Mesenchymal stem cell (in vitro differentiated cells and primary cell): ENCODE measurements around the gene CDC42SE2.

ENCODE experiments used
- DNase-seq: peaks from one replicate; pipeline ENCODE4 v3.0.0-alpha.2; 2013
- H2AFZ ChIP-seq: one replicate; pipeline ENCODE4 v1.6.1; 2013; ENCODE audit warnings: low read depth, mild to moderate bottlenecking, control low read depth, inconsistent platforms, low read length, moderate library complexity
- H2AK5ac ChIP-seq: 2 replicates; pipeline ENCODE4 v1.6.1; 2013; ENCODE audit warnings: low read length, moderate library complexity, mild to moderate bottlenecking, inconsistent platforms; ENCODE audit not compliant: severe bottlenecking
- H2BK120ac ChIP-seq: one replicate; pipeline ENCODE4 v1.6.1; 2013; ENCODE audit warnings: low read depth, mild to moderate bottlenecking, inconsistent platforms, low read length, moderate library complexity
- H2BK12ac ChIP-seq, 2 experiments: one replicate each; pipeline ENCODE4 v1.6.1; 2013; ENCODE audit warnings: inconsistent platforms in 2 of 2, low read length in 2 of 2, mild to moderate bottlenecking in 2 of 2, moderate library complexity in 2 of 2, control low read depth in 1 of 2
- H2BK15ac ChIP-seq: one replicate; pipeline ENCODE4 v1.6.1; 2013; ENCODE audit warnings: mild to moderate bottlenecking, low read depth, inconsistent platforms; ENCODE audit not compliant: poor library complexity, severe bottlenecking
- H2BK5ac ChIP-seq: 2 replicates; pipeline ENCODE4 v1.6.1; 2013; ENCODE audit warnings: low read depth, mild to moderate bottlenecking, low read length, control low read depth, inconsistent platforms; ENCODE audit not compliant: poor library complexity, severe bottlenecking
- H3K14ac ChIP-seq, 2 experiments: one replicate each; pipeline ENCODE4 v1.6.1; 2013; ENCODE audit warnings: inconsistent platforms in 2 of 2, low read length in 2 of 2, control low read depth in 1 of 2, mild to moderate bottlenecking in 1 of 2, moderate library complexity in 1 of 2
- H3K18ac ChIP-seq, 2 experiments: one replicate each; pipeline ENCODE4 v1.6.1; 2013; ENCODE audit warnings: inconsistent platforms in 2 of 2, low read length in 2 of 2, control low read depth in 1 of 2, low read depth in 1 of 2, mild to moderate bottlenecking in 1 of 2
- H3K23ac ChIP-seq, 2 experiments: one replicate each; pipeline ENCODE4 v1.6.1; 2013; ENCODE audit warnings: inconsistent platforms in 2 of 2, low read length in 2 of 2, mild to moderate bottlenecking in 2 of 2, moderate library complexity in 2 of 2, control low read depth in 1 of 2
- H3K27ac ChIP-seq: 2 replicates; pipeline ENCODE4 v1.5.1; 2013; ENCODE audit warnings: mild to moderate bottlenecking, moderate library complexity, low read length, control low read depth, inconsistent platforms; ENCODE audit not compliant: poor library complexity, severe bottlenecking
- H3K27me3 ChIP-seq, 2 experiments: 2 replicates each; pipeline versions ENCODE4 v1.6.1 to v1.7.0; 2013; ENCODE audit warnings: low read length in 2 of 2, mild to moderate bottlenecking in 2 of 2, moderate library complexity in 2 of 2, control low read depth in 1 of 2, inconsistent platforms in 1 of 2; ENCODE audit not compliant: control insufficient read depth in 1 of 2, insufficient read depth in 1 of 2
- H3K36me3 ChIP-seq, 2 experiments: 2 replicates each; pipeline versions ENCODE4 v1.6.1 to v1.7.0; 2013; ENCODE audit warnings: low read length in 2 of 2, control low read depth in 1 of 2, inconsistent platforms in 1 of 2, low read depth in 1 of 2, mild to moderate bottlenecking in 1 of 2; ENCODE audit not compliant: insufficient read depth in 2 of 2, control insufficient read depth in 1 of 2
- H3K4ac ChIP-seq, 2 experiments: one replicate each; pipeline ENCODE4 v1.6.1; 2013; ENCODE audit warnings: inconsistent platforms in 2 of 2, low read length in 2 of 2, mild to moderate bottlenecking in 2 of 2, moderate library complexity in 2 of 2, control low read depth in 1 of 2, low read depth in 1 of 2
- H3K4me1 ChIP-seq: 2 replicates; pipeline ENCODE4 v1.6.1; 2013; ENCODE audit warnings: low read depth, low read length, control low read depth; ENCODE audit not compliant: control insufficient read depth, insufficient read depth
- H3K4me2 ChIP-seq: 2 replicates; pipeline ENCODE4 v1.6.1; 2013; ENCODE audit warnings: low read length, mild to moderate bottlenecking, inconsistent platforms; ENCODE audit not compliant: poor library complexity, severe bottlenecking
- H3K4me3 ChIP-seq, 2 experiments: 2 replicates each; pipeline versions ENCODE4 v1.5.1 to v1.7.0; 2013; ENCODE audit warnings: low read length in 2 of 2, mild to moderate bottlenecking in 2 of 2, control low read depth in 1 of 2, low read depth in 1 of 2; ENCODE audit not compliant: insufficient read depth in 1 of 2
- H3K79me1 ChIP-seq: replicated peaks from 2 replicates; pipeline ENCODE4 v1.6.1; 2013; ENCODE audit warnings: mild to moderate bottlenecking, control low read depth, low read length, inconsistent platforms; ENCODE audit not compliant: poor library complexity, severe bottlenecking
- H3K9ac ChIP-seq: 2 replicates; pipeline ENCODE4 v1.7.0; 2013; ENCODE audit warnings: mild to moderate bottlenecking, low read length, moderate library complexity
- H3K9me3 ChIP-seq: 2 replicates; pipeline ENCODE4 v1.7.0; 2013; ENCODE audit warnings: mild to moderate bottlenecking, low read length; ENCODE audit not compliant: control insufficient read depth
- H4K8ac ChIP-seq: one replicate; pipeline ENCODE4 v1.6.1; 2013; ENCODE audit warnings: inconsistent platforms, mild to moderate bottlenecking, low read length, moderate library complexity
- H4K91ac ChIP-seq: one replicate; pipeline ENCODE4 v1.6.1; 2013; ENCODE audit warnings: mild to moderate bottlenecking, low read length, inconsistent platforms
- WGBS: methylation state at CpG from one replicate; pipeline ENCODE4 v1.1.7; 2013; ENCODE audit warnings: mixed read lengths; 5-methylcytosine and 5-hydroxymethylcytosine counted together

Gene CDC42SE2

GRCh38 chr5:131223751-131224386 lies 40.0 kb upstream of the CDC42SE2 start:
- H3K14ac ChIP-seq = no peak overlapping the region
- H3K36me3 ChIP-seq = no peaks in the 10 kb centered on the region
- H3K4me3 ChIP-seq = no peak overlapping the region
- peaks cover 2% of the 10 kb centered on the region for H3K4me1 ChIP-seq
- H3K9me3 ChIP-seq = no peaks in the 10 kb centered on the region
- no peak for DNase-seq
- H3K9ac ChIP-seq = no peak overlapping the region
- H2BK12ac ChIP-seq = no peak overlapping the region
- no peak overlapping the region for H3K4me2 ChIP-seq
- no peak overlapping the region for H3K27ac ChIP-seq
- H3K4ac ChIP-seq = no peak overlapping the region
- no peaks in the 10 kb centered on the region for H3K27me3 ChIP-seq
- no peak overlapping the region for H2BK5ac ChIP-seq
- H2AFZ ChIP-seq = no peak overlapping the region
- H2AK5ac ChIP-seq = no peak overlapping the region
- H3K79me1 ChIP-seq = no peaks in the 10 kb centered on the region
- no peak overlapping the region for H3K23ac ChIP-seq
- H2BK15ac ChIP-seq = no peak overlapping the region
- H4K8ac ChIP-seq = no peak overlapping the region
- H4K91ac ChIP-seq = no peak overlapping the region
- 67% methylated on average over 2 of the region's 2 CpGs for WGBS
- H3K18ac ChIP-seq = no peak overlapping the region
- no peak overlapping the region for H2BK120ac ChIP-seq

DNA sequence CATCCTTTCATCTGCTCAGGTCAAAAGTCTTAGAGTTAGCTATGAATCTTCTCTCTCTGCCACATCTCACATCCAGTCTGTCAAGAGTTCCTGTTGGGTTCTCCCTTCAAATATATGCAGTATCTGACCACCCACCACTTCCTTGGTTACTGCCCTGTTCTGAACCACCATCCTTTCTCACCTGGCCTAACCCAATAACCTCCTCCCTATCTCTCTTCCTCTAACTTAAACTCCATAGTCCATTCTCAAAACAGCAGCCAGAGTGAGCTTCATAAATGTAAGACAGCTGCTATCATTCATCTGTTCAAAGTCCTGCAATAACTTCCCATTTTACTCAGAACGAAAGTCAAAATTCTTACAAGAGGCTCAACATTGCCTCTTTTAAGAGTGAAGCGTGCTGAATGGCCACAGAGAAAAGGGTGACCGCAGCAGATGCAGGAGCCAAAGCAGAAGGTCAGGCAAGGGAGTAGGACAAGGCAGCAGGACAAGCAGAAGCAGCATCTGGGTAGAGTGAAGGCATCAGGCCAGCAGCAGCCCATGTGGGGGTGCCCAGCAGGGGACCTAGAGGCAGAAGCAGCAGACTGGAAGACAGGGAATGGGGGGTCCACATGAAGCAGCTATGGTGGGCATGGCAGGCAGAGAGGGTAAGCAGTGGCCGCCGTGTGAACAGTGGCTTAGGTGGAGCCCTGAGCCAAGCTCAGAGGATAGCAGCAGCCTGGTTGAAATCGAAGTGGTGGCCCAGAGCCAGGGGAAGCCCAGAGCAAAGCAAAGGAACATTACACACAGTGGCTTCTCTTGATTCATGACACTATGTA lies 39.3 kb upstream of the CDC42SE2 start:
- Histone ChIP-seq H3K9ac (no peak overlapping the region), H2BK15ac (no peak overlapping the region), H4K8ac (peak overlapping the region; percentile 51), H2BK5ac (no peak overlapping the region), H2BK12ac (no peak overlapping the region), H2AK5ac (no peak overlapping the region), H3K4me2 (no peak overlapping the region), H4K91ac (peak overlapping the region; percentile 74), H3K36me3 (no peaks in the 10 kb centered on the region), H3K27me3 (no peaks in the 10 kb centered on the region), H3K18ac (no peak overlapping the region), H3K4ac (no peak overlapping the region), H2AFZ (no peak overlapping the region), H3K9me3 (no peaks in the 10 kb centered on the region), H3K4me1 (peaks cover 2% of the 10 kb centered on the region), H3K27ac (no peak overlapping the region), H3K23ac (no peak overlapping the region), H3K4me3 (no peak overlapping the region), H3K14ac (no peak overlapping the region), H2BK120ac (no peak overlapping the region), H3K79me1 (no peaks in the 10 kb centered on the region)
- WGBS = 91% methylated on average over 5 of the region's 6 CpGs
- no peak for DNase-seq

DNA sequence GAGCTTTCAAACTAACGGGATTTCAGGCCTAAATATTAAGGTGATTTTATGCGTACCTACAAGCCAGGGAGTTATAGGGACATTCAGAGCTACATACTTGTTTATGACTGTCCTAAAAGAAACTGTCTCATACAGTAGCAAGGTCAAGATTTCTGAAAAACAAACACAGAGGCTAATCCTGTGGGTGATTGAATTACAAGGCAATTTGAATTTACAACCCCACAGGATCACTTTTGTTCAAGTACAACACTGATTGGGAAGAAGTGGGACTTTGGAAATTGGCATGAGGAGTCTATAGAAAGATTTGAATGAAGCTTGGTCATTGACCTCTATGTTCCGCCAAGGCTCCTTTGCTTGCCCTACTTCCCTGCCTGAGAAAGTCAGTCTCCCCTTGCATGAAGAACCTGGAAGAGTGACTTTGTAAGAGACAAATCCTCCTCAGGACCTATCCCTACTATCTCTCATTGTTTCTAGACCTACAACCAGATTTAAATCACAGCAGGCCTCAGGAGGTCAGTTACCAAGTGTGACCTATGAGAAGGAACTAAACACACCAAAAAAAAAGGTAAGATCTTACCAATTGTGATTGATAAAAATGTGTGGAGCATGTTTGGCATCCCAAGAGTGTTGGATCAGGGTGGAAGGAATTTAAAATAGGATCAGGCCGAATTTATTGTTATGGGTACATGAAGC lies 38.4 kb upstream of the CDC42SE2 start:
- no peak overlapping the region for H2AK5ac ChIP-seq
- no peak overlapping the region for H3K27ac ChIP-seq
- no peak overlapping the region for H3K18ac ChIP-seq
- H3K36me3 ChIP-seq = no peaks in the 10 kb centered on the region
- no peak overlapping the region for H2BK120ac ChIP-seq
- DNase-seq = no peak
- no peaks in the 10 kb centered on the region for H3K79me1 ChIP-seq
- no peak overlapping the region for H2BK12ac ChIP-seq
- H3K4ac ChIP-seq = no peak overlapping the region
- no peaks in the 10 kb centered on the region for H3K9me3 ChIP-seq
- no peak overlapping the region for H3K23ac ChIP-seq
- no peak overlapping the region for H3K9ac ChIP-seq
- no peaks in the 10 kb centered on the region for H3K27me3 ChIP-seq
- no peaks in the 10 kb centered on the region for H3K4me1 ChIP-seq
- H2BK15ac ChIP-seq = no peak overlapping the region
- no peak overlapping the region for H3K4me2 ChIP-seq
- H4K91ac ChIP-seq = no peak overlapping the region
- no peak overlapping the region for H2BK5ac ChIP-seq
- no peak overlapping the region for H2AFZ ChIP-seq
- H3K14ac ChIP-seq = no peak overlapping the region
- 70% methylated on average over 3 of the region's 4 CpGs for WGBS
- no peak overlapping the region for H4K8ac ChIP-seq
- no peak overlapping the region for H3K4me3 ChIP-seq

DNA sequence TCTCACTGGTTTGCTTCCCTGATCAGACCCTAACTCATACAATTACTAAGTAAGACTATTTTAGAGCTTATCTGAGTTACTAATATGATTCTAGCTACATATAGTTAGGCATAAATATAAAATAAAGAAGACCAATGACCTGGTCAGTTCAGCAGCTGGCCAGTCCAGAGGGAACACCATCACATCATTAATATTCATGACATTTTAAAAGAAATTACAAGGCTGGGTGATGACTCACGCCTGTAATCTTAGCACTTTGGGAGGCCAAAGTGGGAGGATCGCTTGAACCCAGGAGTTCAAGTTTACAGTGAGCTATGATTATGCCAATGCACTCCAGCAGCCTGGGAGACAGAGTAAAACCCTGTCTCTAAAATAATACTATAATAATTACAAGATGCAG lies 37.0 kb upstream of the CDC42SE2 start:
- Histone ChIP-seq H4K8ac (no peak overlapping the region), H3K14ac (no peak overlapping the region), H3K9ac (no peak overlapping the region), H2AFZ (no peak overlapping the region), H2BK12ac (no peak overlapping the region), H3K4me2 (no peak overlapping the region), H3K18ac (no peak overlapping the region), H3K9me3 (no peaks in the 10 kb centered on the region), H2BK5ac (no peak overlapping the region), H3K4me3 (no peak overlapping the region), H3K27me3 (no peaks in the 10 kb centered on the region), H3K4ac (no peak overlapping the region), H3K79me1 (no peaks in the 10 kb centered on the region), H4K91ac (no peak overlapping the region), H3K36me3 (no peaks in the 10 kb centered on the region), H3K27ac (no peak overlapping the region), H3K4me1 (no peaks in the 10 kb centered on the region), H2AK5ac (no peak overlapping the region), H3K23ac (no peak overlapping the region), H2BK120ac (no peak overlapping the region), H2BK15ac (no peak overlapping the region)
- WGBS = 88% methylated on average over 2 of the region's 2 CpGs
- DNase-seq = no peak
